D341Med (cell line): ENCODE measurements around the gene FSTL1.
A peak's percentile ranks its signal among the peaks of the same experiment; 100 is the strongest.

Experiments used
- DNase-seq: peaks from one replicate; pipeline ENCODE4 v3.0.0; 2012; ENCODE audit warnings: low spot score

Gene FSTL1

DNA sequence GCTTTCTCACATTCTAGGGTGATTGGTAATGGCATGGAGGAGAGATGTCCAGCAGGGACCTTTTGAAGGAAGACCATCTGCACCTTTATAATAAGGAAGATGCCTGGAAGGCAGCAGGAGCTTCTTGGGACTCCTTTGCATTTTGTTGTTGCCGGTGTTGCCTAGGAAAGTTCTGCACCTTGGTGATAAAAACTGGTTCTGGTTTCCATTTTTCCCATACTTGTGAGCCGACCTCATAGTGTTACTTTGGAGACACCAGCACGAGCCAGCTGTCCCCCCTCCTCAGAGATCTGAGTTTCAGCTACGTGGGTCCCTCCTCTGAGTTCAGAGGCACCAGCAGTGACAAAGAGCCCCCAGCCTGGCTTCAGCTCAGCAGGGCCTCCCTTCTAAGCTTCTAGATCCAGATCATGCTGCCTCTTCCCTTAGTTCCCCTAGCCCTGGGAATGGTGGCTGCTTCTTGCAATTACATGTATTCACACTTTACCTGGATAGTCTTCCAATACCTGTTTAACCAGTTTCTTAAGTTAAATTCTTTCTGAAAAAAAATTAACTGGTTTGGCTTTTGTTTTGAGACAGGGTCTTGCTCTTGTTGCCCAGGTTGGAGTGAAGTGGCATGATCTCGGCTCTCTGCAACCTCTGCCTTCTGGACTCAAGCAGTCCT is 18.0 kb upstream of the FSTL1 start:
- DNase-seq = no peak

GRCh38 chr3:120462409-120462959 is 11.7 kb upstream of the FSTL1 start:
- no peak for DNase-seq

GRCh38 chr3:120461416-120461815 is 10.6 kb upstream of the FSTL1 start:
- no peak for DNase-seq

GRCh38 chr3:120460862-120461261 is 10.1 kb upstream of the FSTL1 start:
- no peak for DNase-seq

GRCh38 chr3:120460181-120460790 is 9.5 kb upstream of the FSTL1 start:
- no peak for DNase-seq

DNA sequence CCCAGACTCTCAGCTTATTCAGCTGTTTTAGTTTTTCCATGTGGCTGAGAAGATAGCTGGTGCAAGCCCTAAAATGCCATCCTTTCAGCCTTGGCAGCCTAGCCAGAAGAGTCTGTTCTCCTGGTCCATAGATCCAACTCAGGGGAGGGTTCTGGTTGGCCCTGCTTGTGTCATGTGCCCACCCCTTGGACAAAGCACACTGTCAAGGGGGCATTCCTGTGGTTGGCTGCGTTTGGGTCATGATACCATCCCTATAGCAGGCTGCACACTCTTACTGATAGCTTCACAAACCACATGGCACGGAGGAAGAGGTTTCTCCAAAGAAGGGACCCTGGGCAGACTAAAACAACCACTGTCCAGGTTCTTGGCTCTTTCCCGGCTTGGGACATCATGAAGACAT is 8.4 kb upstream of the FSTL1 start:
- DNase-seq = no peak

GRCh38 chr3:120457827-120458226 is 7.0 kb upstream of the FSTL1 start:
- DNase-seq = no peak

GRCh38 chr3:120454076-120454689 is 3.4 kb upstream of the FSTL1 start:
- no peak for DNase-seq

DNA sequence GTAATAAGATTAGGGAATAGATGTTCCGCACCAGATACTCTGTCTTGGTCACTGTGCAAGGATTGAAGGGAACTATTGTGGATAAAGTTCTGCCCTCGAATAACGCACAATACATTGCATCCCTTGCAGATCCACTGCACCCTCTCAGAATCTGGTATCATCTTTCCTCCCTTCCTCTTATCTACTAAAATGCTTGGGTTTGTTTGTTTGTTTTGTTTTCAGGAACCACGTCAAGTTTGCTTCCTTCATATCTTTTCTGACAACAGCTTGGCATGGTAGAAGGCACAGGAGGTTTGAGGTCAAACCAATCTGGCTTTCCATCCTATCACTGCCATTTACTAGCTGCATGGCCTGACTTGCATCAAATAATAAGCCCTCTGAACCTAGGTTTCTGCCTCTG is 2.0 kb upstream of the FSTL1 start:
- no peak for DNase-seq

DNA sequence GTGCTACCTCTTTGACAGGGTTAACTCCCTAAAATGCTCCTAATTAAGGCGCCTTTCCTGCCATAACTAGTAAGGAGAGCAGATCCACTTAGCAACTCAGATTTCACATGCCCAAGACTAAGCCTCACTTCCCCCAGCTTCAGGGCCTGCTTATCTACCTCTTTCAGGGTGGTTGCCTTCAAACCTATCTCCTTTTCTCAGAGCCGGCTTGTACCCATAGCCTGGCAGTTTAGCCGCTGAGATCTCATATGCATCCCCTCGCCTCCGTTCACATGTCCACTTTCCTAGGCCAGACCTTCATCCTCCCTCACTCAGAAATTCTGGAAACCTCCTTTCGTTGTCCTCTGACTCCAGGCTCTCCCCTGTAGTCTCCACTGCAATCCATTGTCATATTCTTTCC is 1.0 kb upstream of the FSTL1 start:
- DNase-seq = no peak

DNA sequence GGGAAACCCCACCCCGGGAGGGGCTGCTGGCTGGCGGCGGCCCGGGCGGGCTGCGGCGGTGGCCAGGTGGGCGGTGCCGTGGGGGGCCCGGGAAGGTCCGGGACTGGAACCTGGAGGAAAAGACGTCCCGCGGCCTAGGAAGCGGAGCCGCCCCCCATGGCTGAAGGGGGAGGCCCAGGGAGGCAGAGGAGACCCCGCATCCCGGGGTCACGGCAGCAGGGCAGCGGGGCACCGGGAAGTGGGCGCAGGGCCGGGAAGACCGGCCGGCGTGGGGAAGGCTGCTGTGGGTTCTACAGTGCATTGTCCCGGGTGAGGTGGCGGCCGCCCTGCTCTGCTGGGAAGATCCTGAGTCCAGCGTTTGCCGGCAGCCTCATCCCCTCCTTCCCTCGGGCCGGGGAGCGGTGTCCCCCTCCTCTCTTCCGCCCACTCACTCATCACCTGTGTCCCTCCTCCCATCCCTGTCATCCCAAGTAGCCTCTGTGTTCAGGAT is 525 bp upstream of the FSTL1 start:
- DNase-seq = peak; percentile 31

- no peak for DNase-seq
Measured at GRCh38 chr3:120449701-120450599, 842 bp downstream of the FSTL1 start.

DNA sequence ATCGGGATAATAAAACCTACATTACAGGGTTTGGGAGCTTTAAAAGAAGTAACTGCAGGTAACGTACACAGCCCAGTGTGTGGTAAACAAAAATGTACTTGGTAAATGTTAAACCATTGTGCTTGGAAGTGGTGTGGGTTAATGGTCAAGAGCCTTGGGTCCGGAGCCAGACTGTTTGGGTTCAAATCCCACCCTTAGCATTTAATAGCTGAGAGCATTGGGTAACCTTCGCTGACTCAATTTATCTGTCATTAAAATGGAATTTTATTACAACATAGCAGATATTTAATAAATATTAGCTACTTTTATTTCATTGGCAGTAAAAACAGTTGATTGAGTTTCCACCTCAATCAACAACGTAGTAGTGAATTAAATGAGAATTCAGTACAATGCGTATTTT is 1.5 kb downstream of the FSTL1 start:
- no peak for DNase-seq

DNA sequence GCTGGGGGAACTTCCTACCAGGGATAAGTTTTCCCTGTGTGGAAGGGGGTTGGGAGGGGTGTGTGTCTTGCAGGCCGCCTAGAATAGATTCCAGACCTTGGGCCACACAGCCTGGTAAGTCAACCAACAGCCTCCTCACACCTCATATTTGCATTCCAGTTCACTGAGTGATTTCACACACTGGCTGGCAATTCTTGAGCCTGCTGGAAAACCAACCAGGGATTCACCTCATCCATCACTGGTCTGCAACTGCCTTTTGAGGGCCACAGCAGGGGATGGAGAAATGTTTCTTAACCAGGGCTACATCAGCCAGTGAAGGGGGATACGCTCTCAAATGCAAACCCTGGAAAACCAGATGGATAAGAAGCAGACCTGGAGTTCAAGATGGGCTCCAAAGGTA is 2.0 kb downstream of the FSTL1 start:
- DNase-seq = no peak

GRCh38 chr3:120446891-120447668 is 3.7 kb downstream of the FSTL1 start:
- DNase-seq = no peak

GRCh38 chr3:120445654-120446053 is 5.1 kb downstream of the FSTL1 start:
- no peak for DNase-seq

- DNase-seq = no peak
Measured at GRCh38 chr3:120443626-120444123, 7.1 kb downstream of the FSTL1 start.

GRCh38 chr3:120442975-120443517 is 7.7 kb downstream of the FSTL1 start:
- DNase-seq = no peak

DNA sequence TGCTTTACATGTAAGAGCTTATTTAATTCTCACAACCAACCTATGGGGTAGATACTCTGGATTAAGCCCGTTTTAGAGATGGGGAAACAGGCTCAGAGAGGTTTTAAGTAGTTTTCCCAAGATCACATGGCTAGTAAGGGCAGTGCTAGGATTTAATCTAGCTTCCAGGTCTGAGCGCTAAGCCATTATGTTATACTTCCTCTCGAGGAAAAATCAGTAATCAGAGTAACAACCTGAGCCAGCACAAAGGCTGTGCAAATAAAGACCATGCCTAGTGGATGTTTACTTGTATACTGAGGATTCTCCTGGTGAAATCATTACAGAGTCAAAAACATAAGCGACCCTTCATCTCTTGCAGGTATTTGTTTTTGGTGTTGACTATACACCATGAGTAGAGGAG is 9.0 kb downstream of the FSTL1 start:
- no peak for DNase-seq

- no peak for DNase-seq
Measured at GRCh38 chr3:120440762-120441161, 10.0 kb downstream of the FSTL1 start.
